HepG2 (cell line): ENCODE results near the gene TTYH1. TPM values are rescaled to one million over a fixed set of nuclear protein-coding genes. Genes with fewer than 3 reads are reported as not detected.

ENCODE experiments used
- AGO1 ChIP-seq: fragments of 200-400 bp; formaldehyde crosslinking; IDR thresholded peaks from 2 replicates; pipeline ENCODE4 v1.6.1; 2017; ENCODE audit warnings: mild to moderate bottlenecking, low read depth, low read length, moderate library complexity; ENCODE audit not compliant: poor library complexity, severe bottlenecking
- AHR ChIP-seq: IDR thresholded peaks from 2 replicates; pipeline ENCODE4 v1.6.1; 2018; ENCODE audit warnings: missing genetic modification reagents, missing compliant biosample characterization
- AKAP8 ChIP-seq: sonication (generic); formaldehyde crosslinking; IDR thresholded peaks from 2 replicates; pipeline ENCODE4 v1.5.1; 2020; ENCODE audit warnings: mild to moderate bottlenecking, missing genetic modification reagents
- ATF7 ChIP-seq, 2 experiments: fragments of 450-650 bp in 1 of 2; sonication (generic) in 1 of 2; formaldehyde crosslinking in 1 of 2; IDR thresholded peaks; 2 replicates each; pipeline versions ENCODE4 v1.4.0 to v1.6.1; 2016 to 2020; ENCODE audit warnings: antibody characterized with exemption in 1 of 2, mild to moderate bottlenecking in 1 of 2, missing genetic modification reagents in 1 of 2
- CCAR2 ChIP-seq: fragments of 200-400 bp; formaldehyde crosslinking; optimal IDR thresholded peaks from 2 replicates; pipeline ENCODE3; 2018; ENCODE audit warnings: low read depth, mild to moderate bottlenecking, low read length, moderate library complexity
- HES4 ChIP-seq: sonication (generic); formaldehyde crosslinking; IDR thresholded peaks from 2 replicates; pipeline ENCODE4 v1.9.0; 2021; ENCODE audit warnings: mild to moderate bottlenecking, missing genetic modification reagents, borderline replicate concordance
- MTF1 ChIP-seq: sonication (generic); formaldehyde crosslinking; IDR thresholded peaks from 2 replicates; pipeline ENCODE4 v1.5.0; 2020; ENCODE audit warnings: missing genetic modification reagents
- ONECUT2 ChIP-seq: sonication (generic); formaldehyde crosslinking; IDR thresholded peaks from 2 replicates; pipeline ENCODE4 v1.4.0; 2020; ENCODE audit warnings: missing genetic modification reagents
- SAFB2 ChIP-seq: sonication (generic); formaldehyde crosslinking; IDR thresholded peaks from 2 replicates; pipeline ENCODE4 v1.5.1; 2020; ENCODE audit warnings: missing genetic modification reagents, low read depth, mild to moderate bottlenecking, borderline replicate concordance
- SIX1 ChIP-seq: sonication (generic); formaldehyde crosslinking; IDR thresholded peaks from 2 replicates; pipeline ENCODE4 v1.4.0; 2020; ENCODE audit warnings: missing genetic modification reagents, borderline replicate concordance
- SKIL ChIP-seq: sonication (generic); formaldehyde crosslinking; IDR thresholded peaks from 2 replicates; pipeline ENCODE4 v1.8.0; 2022; ENCODE audit warnings: missing genetic modification reagents, mild to moderate bottlenecking, moderate library complexity, borderline replicate concordance
- SNAPC2 ChIP-seq: sonication (generic); formaldehyde crosslinking; IDR thresholded peaks from 2 replicates; pipeline ENCODE4 v1.8.1; 2022; ENCODE audit warnings: mild to moderate bottlenecking, missing genetic modification reagents
- U2AF2 ChIP-seq: fragments of 200-400 bp; formaldehyde crosslinking; IDR thresholded peaks from 2 replicates; pipeline ENCODE4 v1.6.1; 2017; ENCODE audit warnings: low read depth, mild to moderate bottlenecking, low read length
- ZBTB1 ChIP-seq: sonication (generic); formaldehyde crosslinking; IDR thresholded peaks from 2 replicates; pipeline ENCODE4 v1.4.0; 2020; ENCODE audit warnings: missing genetic modification reagents, borderline replicate concordance
- ZBTB26 ChIP-seq: IDR thresholded peaks from 2 replicates; pipeline ENCODE4 v1.6.1; 2016; ENCODE audit warnings: missing compliant biosample characterization, missing genetic modification reagents, borderline replicate concordance
- ZFYVE20 ChIP-seq: sonication (generic); formaldehyde crosslinking; IDR thresholded peaks from 2 replicates; pipeline ENCODE4 v1.8.0; 2023; ENCODE audit warnings: low read depth, mild to moderate bottlenecking, moderate library complexity, missing genetic modification reagents, borderline replicate concordance
- ZNF230 ChIP-seq: sonication (generic); formaldehyde crosslinking; IDR thresholded peaks from 2 replicates; pipeline ENCODE4 v1.4.0; 2020; ENCODE audit warnings: mild to moderate bottlenecking, missing genetic modification reagents
- ZNF317 ChIP-seq: sonication (generic); formaldehyde crosslinking; IDR thresholded peaks from 2 replicates; pipeline ENCODE4 v1.5.0; 2020; ENCODE audit warnings: mild to moderate bottlenecking, missing genetic modification reagents
- ZNF33A ChIP-seq: sonication (generic); formaldehyde crosslinking; IDR thresholded peaks from 2 replicates; pipeline ENCODE4 v1.5.1; 2020; ENCODE audit warnings: missing genetic modification reagents, mild to moderate bottlenecking, moderate library complexity, borderline replicate concordance
- ZNF383 ChIP-seq: sonication (generic); formaldehyde crosslinking; IDR thresholded peaks from 2 replicates; pipeline ENCODE4 v1.4.0; 2020; ENCODE audit warnings: missing genetic modification reagents, mild to moderate bottlenecking, borderline replicate concordance
- ZNF747 ChIP-seq: sonication (generic); formaldehyde crosslinking; IDR thresholded peaks from 2 replicates; pipeline ENCODE4 v1.8.1; 2023; ENCODE audit warnings: missing genetic modification reagents, mild to moderate bottlenecking, borderline replicate concordance
- ZNF776 ChIP-seq: sonication (generic); formaldehyde crosslinking; IDR thresholded peaks from 2 replicates; pipeline ENCODE4 v1.4.0; 2020; ENCODE audit warnings: mild to moderate bottlenecking, missing genetic modification reagents
- polyA plus RNA-seq, 8 experiments: library from polyadenylated mRNA; depleted of rRNA in 3 of 8; stranded (reverse) in 7 of 8; unstranded in 1 of 8; fragments of >200 nt; fragmentation: Illumina TruSeq in 4 of 8; extraction: Trizol in 4 of 8; gene quantifications; 2 replicates each; pipeline versions ENCODE4 v1.2.1 to v1.2.3, GENCODE V29; 2011 to 2016; ENCODE audit warnings: low read depth in 4 of 8, missing spikeins in 1 of 8, mixed read lengths in 1 of 8; ENCODE audit not compliant: insufficient read depth in 1 of 8
- total RNA-seq, 5 experiments: library from RNA; depleted of rRNA; stranded (reverse); fragments of >200 nt; fragmentation: Illumina TruSeq; extraction: Trizol; gene quantifications; 2 replicates each; pipeline ENCODE4 v1.2.3, GENCODE V29; 2016; ENCODE audit warnings: low read depth in 1 of 5

The TTYH1 gene
- total and polyA plus RNA-seq, 2 of the 13 experiments (the other 11 are each of a cell fraction or from before 2014, with no cell fraction given), result 6.9 to 19.9 TPM

- TF ChIP-seq ZBTB1 (CRISPR knock-in tag) (no peak), ZNF230 (peak; percentile 37; the same call in 1 of the 2 replicates), ATF7 (IDR thresholded peaks at IDR 0.05) (peak; percentile 10; the same call in 1 of the 2 replicates), ATF7 (CRISPR knock-in tag; IDR thresholded peaks at IDR 0.05) (peak; percentile 88), CCAR2 (no peak), ZNF776 (peak; percentile 95), ZNF33A (0 out of 2 replicates have a peak, but pooled peaks have one; percentile 37), U2AF2 (no peak), MTF1 (no peak), ZFYVE20 (CRISPR knock-in tag) (peak; percentile 91; the same call in 1 of the 2 replicates), SNAPC2 (CRISPR knock-in tag) (no peak), ZNF317 (CRISPR knock-in tag) (peak; percentile 86), ZNF383 (peak; percentile 69; the same call in 1 of the 2 replicates), HES4 (CRISPR knock-in tag) (peak; percentile 87), ZNF747 (CRISPR knock-in tag) (peak; percentile 45; the same call in 1 of the 2 replicates), ONECUT2 (CRISPR knock-in tag) (peak; percentile 22; the same call in 1 of the 2 replicates), ZBTB26 (CRISPR knock-in tag) (peak; percentile 54; the same call in 1 of the 2 replicates), SAFB2 (CRISPR knock-in tag) (peak; percentile 37; the same call in 1 of the 2 replicates), AHR (peak; percentile 86; the same call in 1 of the 2 replicates), AGO1 (no peak), SKIL (CRISPR knock-in tag) (0 out of 2 replicates have a peak, but pooled peaks have one; percentile 54), AKAP8 (peak; percentile 75; the same call in 1 of the 2 replicates), SIX1 (CRISPR knock-in tag) (no peak)
Observed at GRCh38 chr19:54448774-54449700, 33.8 kb downstream of the TTYH1 start, which contains the start of gene LENG8 (continued).
